ENCODE measurements around the gene C21orf58.
"Not testable (repeated sequence)": the region's sequence is repeated elsewhere in the genome, so short reads cannot be mapped to it uniquely, and the experiment has no call there.

C21orf58 gene

DNA sequence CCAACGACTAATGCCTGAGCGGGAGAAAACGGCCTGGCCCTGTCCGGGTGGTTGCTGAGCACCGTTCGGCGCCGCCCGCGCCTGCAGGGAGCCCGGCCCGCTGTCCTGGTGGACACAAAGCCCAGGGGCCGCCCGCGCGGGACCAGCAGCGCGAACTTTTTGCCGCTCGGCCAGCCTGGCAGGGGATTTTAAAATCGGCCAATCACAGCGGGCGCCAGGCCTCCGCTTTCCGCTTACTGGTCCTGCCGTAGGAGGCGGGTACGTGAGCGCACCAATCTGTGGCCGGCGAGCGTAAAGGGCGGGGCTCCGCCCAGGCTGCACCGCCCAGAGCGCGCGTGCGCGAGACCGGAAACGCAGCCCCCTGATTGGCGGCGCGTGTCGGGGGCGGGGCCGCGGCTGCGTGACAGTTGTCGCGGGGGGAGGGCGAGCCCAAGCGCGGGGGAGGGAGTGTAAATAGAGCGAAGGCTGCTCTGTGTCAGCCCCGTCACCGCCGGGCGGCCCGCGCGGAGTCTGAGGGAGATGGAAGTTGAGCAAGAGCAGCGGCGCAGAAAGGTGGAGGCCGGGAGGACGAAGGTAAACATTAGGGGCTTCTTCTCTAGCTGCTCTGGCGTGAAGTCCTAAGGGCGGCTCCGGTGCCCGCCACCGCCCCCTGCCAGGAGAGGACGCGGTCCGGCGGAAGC, at the start of gene C21orf58, which contains the start of gene PCNT:
C21orf58 (minus strand) TSS at position 161 of the 680 bp plus-strand sequence. CDS start 1,132 bp downstream, outside the sequence.
PCNT (plus strand) TSS at position 447 of the 680 bp plus-strand sequence; CDS start at position 520, 73 bp downstream.
- DNase-seq = peak; percentile 98

DNA sequence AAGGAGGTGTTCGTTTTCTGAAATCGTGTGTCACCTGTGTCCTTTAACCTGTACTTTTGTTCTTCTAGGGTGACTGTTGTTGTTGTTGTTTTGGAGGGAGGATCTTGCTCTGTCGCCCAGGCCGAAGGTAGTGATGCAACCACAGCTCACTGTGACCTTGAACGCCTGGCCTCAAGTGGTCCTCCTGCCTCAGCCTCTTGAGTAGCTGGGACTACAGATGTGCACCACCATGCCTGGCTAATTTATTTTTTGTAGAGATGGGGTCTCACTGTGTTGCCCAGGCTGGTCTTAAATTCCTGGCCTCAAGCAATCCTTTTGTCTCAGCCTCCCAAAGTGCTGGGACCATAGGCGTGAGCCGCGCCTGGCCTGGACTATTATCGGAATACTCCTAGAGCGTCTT, 49.3 kb upstream of the C21orf58 start:
- not testable (repeated sequence) for DNase-seq

- DNase-seq = no peak
Observed at GRCh38 chr21:46372014-46372485, 48.4 kb upstream of the C21orf58 start.

GRCh38 chr21:46371204-46372013, 47.7 kb upstream of the C21orf58 start:
- DNase-seq = no peak

GRCh38 chr21:46369520-46370235, 46.0 kb upstream of the C21orf58 start:
- no peak for DNase-seq

DNA sequence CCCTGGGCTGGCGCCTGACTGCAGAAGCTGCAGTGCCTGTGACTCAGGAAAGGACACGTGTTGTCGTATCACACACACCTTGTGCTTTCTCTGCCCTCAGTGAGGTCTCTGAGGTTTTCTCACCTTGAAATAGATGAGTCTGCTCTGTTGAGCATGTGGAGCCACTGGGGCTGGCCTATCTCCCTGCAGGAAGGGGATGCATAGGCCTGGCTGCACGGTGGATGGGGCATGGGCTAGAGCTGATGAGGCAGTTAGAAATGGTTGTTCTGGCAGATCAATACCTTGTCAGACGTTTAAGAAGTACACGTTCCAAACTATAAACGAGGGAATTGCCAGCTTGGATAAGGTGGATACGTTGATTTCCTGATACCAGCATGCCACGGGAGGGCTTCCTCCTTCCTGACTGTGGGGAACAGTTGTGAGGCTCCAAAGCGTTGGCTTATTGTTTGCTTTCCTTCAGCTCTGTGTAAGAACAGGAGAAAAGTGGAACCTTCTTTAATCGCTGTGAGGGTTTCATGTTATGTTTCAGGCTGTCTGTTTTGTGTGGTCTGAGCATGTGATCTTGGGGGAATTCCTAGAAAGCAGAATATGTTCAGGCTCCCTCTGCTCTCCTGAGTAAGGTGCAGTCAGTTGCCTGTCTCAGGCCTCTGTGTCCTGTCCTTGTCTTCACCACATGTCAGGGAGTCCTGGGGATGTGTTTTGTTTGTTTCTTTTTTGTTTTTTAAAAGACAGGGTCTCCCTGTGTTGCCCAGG, 45.0 kb upstream of the C21orf58 start:
- peak; percentile 61 for DNase-seq

DNA sequence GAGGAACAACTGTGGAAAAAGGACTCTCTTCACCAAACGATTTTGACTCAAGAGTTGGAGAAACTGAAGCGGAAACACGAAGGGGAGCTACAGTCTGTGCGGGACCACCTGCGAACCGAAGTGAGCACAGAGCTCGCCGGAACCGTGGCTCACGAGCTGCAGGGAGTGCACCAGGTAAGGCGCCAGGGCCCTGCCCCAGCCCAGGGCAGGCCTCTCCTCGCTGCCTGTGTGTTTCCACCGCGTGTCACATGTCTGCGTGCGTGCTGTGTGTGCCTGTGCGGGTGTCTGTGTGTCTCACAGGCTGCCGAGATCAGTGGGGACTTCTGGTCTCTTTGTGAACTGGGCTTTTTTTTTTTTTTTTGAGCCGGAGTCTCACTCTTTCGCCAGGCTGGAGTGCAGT, 43.3 kb upstream of the C21orf58 start:
- no peak for DNase-seq

GRCh38 chr21:46366561-46366960, 42.9 kb upstream of the C21orf58 start:
- no peak for DNase-seq

DNA sequence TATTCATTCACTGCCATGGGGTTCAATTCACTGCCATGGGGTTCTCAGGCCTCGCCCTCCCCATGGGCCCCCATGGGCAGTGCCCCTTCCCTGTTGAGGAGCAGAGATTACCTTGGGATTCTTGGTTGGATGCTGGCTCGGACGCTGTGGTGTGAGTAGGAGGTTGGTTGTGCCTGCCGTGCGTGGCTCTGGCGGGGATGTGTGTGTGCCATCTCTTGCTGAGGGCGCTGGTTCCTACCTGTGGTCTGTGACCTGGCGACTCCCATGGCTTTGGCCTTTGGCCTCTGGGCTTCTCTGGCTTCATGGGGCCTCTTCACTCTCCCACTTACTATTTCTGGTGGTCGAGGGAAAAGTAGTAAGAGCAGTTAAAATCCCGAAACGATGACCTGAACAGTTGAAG, 42.4 kb upstream of the C21orf58 start:
- no peak for DNase-seq

DNA sequence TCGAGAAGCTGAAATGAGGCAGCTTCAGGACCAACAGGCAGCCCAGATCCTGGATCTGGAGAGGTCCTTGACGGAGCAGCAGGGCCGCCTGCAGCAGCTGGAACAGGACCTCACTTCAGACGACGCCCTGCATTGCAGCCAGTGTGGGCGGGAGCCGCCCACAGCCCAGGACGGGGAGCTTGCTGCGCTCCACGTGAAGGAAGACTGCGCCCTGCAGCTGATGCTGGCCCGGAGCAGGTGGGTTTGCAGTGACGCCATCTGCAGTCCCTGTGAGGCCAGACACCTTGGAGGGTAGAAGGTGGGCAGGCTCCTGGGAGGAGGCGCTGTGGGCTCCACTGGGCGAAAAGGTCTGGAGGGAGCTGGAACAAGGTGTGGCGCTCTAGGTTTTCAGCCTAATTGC, 40.0 kb upstream of the C21orf58 start:
- DNase-seq = no peak

DNA sequence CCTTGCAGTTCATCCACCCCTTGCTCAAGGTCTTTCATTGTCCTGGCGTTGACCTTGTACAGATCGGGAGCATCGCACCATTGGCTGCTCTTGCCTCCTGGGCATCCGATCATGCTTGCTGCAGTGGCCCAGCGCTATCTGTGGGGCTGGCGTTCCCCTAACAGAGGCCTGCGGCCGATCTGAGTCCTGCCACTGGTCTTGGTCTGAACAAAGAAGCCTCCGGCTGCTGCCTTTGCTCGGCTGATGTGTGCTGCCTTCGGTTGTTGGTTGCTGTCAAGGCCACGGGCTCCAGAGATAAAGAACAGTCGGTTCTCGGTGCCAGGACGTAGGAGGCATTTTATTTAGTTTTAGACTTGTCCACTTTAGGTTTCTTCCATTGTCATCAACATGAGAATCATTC, 39.3 kb upstream of the C21orf58 start:
- no peak for DNase-seq

GRCh38 chr21:46361935-46362334, 38.3 kb upstream of the C21orf58 start:
- no peak for DNase-seq

DNA sequence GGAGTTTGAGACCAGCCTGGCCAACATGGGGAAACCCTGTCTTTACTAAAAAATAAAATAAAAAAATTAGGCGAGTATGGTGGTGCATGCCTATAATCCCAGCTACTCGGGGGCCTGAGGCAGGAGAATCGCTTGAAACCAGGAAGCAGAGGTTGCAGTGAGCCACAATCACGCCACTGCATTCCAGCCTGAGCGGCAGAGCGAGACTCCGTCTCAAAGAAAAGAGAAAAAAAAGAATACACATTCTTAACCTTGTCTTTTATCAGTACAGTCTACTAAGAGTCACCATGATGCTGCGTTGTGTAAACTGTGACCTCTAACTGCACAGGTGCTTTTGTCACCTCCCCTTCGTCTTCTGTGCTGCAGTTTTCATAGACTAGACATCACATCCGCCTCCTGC, 37.5 kb upstream of the C21orf58 start:
- DNase-seq = no peak

- no peak for DNase-seq
Observed at GRCh38 chr21:46357684-46358425, 34.2 kb upstream of the C21orf58 start.

- no peak for DNase-seq
Observed at GRCh38 chr21:46357335-46357604, 33.6 kb upstream of the C21orf58 start.

DNA sequence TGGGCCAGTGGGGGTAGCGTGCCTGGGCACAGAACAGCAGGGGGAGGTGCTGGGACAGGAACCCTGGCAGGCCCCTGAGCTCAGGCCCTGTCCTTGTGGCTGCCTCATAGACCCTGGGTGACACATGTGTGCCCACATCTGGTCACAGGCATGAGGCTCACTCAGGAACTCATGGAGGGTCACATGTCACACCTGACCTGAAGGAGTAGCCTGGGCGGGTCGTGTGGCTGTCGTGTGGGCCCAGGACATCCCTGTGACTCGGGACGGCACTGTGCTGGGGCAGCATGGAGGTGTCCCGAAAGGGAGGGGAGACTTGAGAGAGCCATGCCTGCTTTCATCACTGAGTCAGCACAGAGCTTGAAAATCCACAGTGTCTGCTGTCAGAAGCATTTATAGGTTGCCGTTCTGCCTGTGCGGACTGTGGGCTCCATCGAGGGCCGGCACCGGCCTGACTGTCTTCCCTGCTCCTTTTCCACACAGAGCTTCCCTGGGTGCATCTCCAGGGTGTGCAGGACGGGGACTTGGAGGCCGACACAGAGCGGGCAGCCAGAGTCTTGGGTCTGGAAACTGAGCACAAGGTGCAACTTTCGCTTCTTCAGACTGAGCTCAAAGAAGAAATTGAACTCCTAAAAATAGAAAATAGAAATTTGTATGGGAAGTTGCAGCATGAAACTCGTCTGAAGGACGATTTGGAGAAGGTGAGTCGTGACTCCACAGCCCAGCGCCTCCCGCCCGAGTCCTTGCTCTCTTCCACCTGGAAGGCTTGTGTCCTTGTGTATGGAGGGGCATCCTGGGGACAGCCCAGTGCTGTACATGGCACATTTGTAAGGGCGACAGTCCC, 33.0 kb upstream of the C21orf58 start:
- DNase-seq = no peak

DNA sequence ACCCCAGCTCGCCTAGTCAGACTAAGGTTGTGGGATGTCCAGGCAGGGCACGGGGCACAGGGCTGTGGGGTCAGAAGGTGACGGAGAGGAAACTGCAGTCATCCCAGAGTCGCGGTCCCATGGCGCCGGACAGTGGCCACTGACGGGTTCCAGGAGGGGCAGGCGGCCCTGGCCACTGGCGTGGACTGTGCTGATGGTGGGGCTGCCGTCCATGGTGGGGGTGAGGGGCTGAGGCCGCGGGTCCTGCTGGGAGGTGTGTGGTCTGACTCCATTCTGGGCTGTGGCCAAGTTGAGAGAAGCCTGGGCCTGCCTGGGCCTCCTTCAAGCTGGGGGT, 32.3 kb upstream of the C21orf58 start:
- DNase-seq = no peak

- DNase-seq = no peak
Observed at GRCh38 chr21:46355161-46356004, 31.7 kb upstream of the C21orf58 start.

- DNase-seq = no peak
Observed at GRCh38 chr21:46354518-46354917, 30.8 kb upstream of the C21orf58 start.

DNA sequence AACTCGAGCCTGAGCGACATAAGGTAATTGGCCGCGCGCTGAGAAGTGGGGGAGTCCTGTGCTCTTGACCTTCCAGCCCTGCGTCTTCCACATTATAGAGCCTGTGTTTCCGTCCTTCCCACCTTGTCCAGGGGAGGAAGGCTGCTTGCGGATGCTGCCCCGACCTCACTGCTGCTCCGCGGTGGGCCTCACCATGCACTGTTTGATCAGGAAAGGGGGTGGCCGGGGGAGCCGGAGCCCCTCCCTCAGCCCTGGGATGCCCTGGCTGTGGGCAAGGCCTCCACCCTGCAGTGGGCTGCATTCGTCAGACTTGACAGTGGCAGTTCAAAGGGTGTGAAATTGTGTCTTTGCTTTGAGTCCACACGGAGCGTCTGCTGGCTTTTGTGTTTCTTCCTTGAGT, 30.4 kb upstream of the C21orf58 start:
- DNase-seq = no peak
